Fibroblast of peridontal ligament (primary cell): ENCODE measurements around the gene PDIA4.
"Not testable (repeated sequence)": the region's sequence is repeated elsewhere in the genome, so short reads cannot be mapped to it uniquely, and the experiment has no call there.

Experiments used
- DNase-seq: peaks from one replicate; pipeline ENCODE4 v3.0.0-alpha.2; 2010; ENCODE audit errors: extremely low read depth

The PDIA4 gene

GRCh38 chr7:149003560-149004305 is 24.6 kb downstream of the PDIA4 start:
- DNase-seq: no peak

- DNase-seq: no peak
Observed at GRCh38 chr7:149003018-149003417, 25.3 kb downstream of the PDIA4 start.

- DNase-seq: no peak
Observed at GRCh38 chr7:149002604-149003003, 25.7 kb downstream of the PDIA4 start.

- DNase-seq: no peak
Observed at GRCh38 chr7:149001427-149002068, 26.8 kb downstream of the PDIA4 start.

- DNase-seq: no peak
Observed at GRCh38 chr7:149000961-149001360, 27.3 kb downstream of the PDIA4 start.

- DNase-seq: no peak
Observed at GRCh38 chr7:148999192-148999591, 29.1 kb downstream of the PDIA4 start.

- DNase-seq: no peak
Observed at GRCh38 chr7:148997497-148997896, 30.8 kb downstream of the PDIA4 start.

GRCh38 chr7:148994576-148994975 is 33.7 kb downstream of the PDIA4 start:
- DNase-seq: no peak

GRCh38 chr7:148993193-148993592 is 35.1 kb downstream of the PDIA4 start:
- DNase-seq: no peak

GRCh38 chr7:148991536-148991935 is 36.8 kb downstream of the PDIA4 start:
- no peak for DNase-seq

GRCh38 chr7:148987751-148988512 is 40.4 kb downstream of the PDIA4 start:
- DNase-seq: no peak

GRCh38 chr7:148987010-148987750 is 41.1 kb downstream of the PDIA4 start:
- peak; percentile 94 for DNase-seq

- no peak for DNase-seq
Observed at GRCh38 chr7:148986742-148987009, 41.6 kb downstream of the PDIA4 start.

GRCh38 chr7:148983200-148984146 is 44.8 kb downstream of the PDIA4 start:
- DNase-seq: peak; percentile 86

- peak; percentile 49 for DNase-seq
Observed at GRCh38 chr7:148982654-148983199, 45.6 kb downstream of the PDIA4 start.

- no peak for DNase-seq
Observed at GRCh38 chr7:148979827-148980226, 48.5 kb downstream of the PDIA4 start.

- not testable (repeated sequence) for DNase-seq
Observed at GRCh38 chr7:148979072-148979471, 49.2 kb downstream of the PDIA4 start.

- DNase-seq: no peak
Observed at GRCh38 chr7:148978091-148978490, 50.2 kb downstream of the PDIA4 start.

- no peak for DNase-seq
Observed at GRCh38 chr7:148975896-148976295, 52.4 kb downstream of the PDIA4 start.

- no peak for DNase-seq
Observed at GRCh38 chr7:148973256-148973655, 55.0 kb downstream of the PDIA4 start.

- no peak for DNase-seq
Observed at GRCh38 chr7:148972375-148972774, 55.9 kb downstream of the PDIA4 start.
